ENCODE measurements around the gene HPCAL1. TPM values are rescaled to one million over a fixed set of nuclear protein-coding genes. Genes with fewer than 3 reads are reported as not detected.

Gene HPCAL1
- total and polyA plus RNA-seq, 2 donors (not counting 1 experiment from before 2014, with no cell fraction given): 60.3 to 65.1 TPM

- TF ChIP-seq CTCF (IDR thresholded peaks at IDR 0.05) (no peak), EZH2 (IDR thresholded peaks at IDR 0.05; ENCODE audit: borderline replicate concordance, insufficient read depth, low read depth, low read length, poor library complexity, severe bottlenecking) (no peak)
- Histone ChIP-seq H3K36me3 (replicated peaks in 1 of 2; ENCODE audit: control extremely low read depth in 1 of 2, control insufficient read depth in 1 of 2, extremely low read depth in 1 of 2, insufficient read depth in 2 of 2, low read length in 1 of 2) (peaks cover 11 to 55% of the 10 kb centered on the region in 2 experiments), H2AFZ (ENCODE audit: insufficient read depth, low read depth, low read length, poor library complexity, severe bottlenecking) (no peak overlapping the region), H3K9me3 (ENCODE audit: control extremely low read depth in 1 of 3, control insufficient read depth in 2 of 3, insufficient read depth in 1 of 3, low read length in 2 of 3) (no peaks in the 10 kb centered on the region), H3K27ac (ENCODE audit: low read length in 2 of 2) (no peak overlapping the region), H3K27me3 (replicated peaks in 1 of 4; ENCODE audit: control extremely low read depth in 1 of 4, control insufficient read depth in 3 of 4, insufficient read depth in 4 of 4, low read length in 3 of 4) (no peaks in the 10 kb centered on the region), H3K79me2 (ENCODE audit: control insufficient read depth, insufficient read depth, low read length) (peaks cover 64% of the 10 kb centered on the region), H3K4me1 (ENCODE audit: control insufficient read depth in 2 of 2, insufficient read depth in 2 of 2, low read length in 2 of 2) (peaks cover 41 to 54% of the 10 kb centered on the region in 2 donors), H3K4me3 (ENCODE audit: control extremely low read depth in 1 of 5, extremely low read depth in 1 of 5, insufficient read depth in 1 of 5, low read depth in 2 of 5, low read length in 4 of 5) (peak overlapping the region in 1 of 5 experiments; percentile 87), H3K9ac (ENCODE audit: low read length) (peak overlapping the region; percentile 78), H4K20me1 (ENCODE audit: control insufficient read depth, insufficient read depth, low read length, poor library complexity, severe bottlenecking) (peaks cover 76% of the 10 kb centered on the region), H3K4me2 (replicated peaks; ENCODE audit: low read depth, low read length, poor library complexity, severe bottlenecking) (peak overlapping the region; percentile 81)
- ChIA-PET POLR2A (interaction anchor here (0.5 to 4.2 kb wide), 3 partner anchors 35 to 704 kb away, joined by 6 to 34 read pairs (median 8); no protein-coding TSS in a partner anchor), CTCF (interaction anchor here (1.0 to 6.9 kb wide), 6 partner anchors 10 to 401 kb away, joined by 3 to 95 read pairs (median 6); partner anchors contain the start of gene KLF11)
- Mint-ChIP-seq H3K4me3 (peak overlapping the region; percentile 91), H3K27ac (peak overlapping the region; percentile 59), H3K27me3 (no peaks in the 10 kb centered on the region), H3K4me1 (peaks cover 44% of the 10 kb centered on the region), H3K9me3 (ENCODE audit: insufficient read depth) (no peaks in the 10 kb centered on the region)
- 89% methylated on average over 4 of the region's 5 CpGs for WGBS (ENCODE audit: insufficient coverage)
- ATAC-seq (ENCODE audit: low read depth) (no peak), DNase-seq (no peak)
- intact Hi-C loops (cut with micrococcal nuclease): loop anchor here (10.0 kb wide), 1 partner anchor 1310 kb away; no protein-coding TSS in a partner anchor
Measured at GRCh38 chr2:10444463-10444862, 141.8 kb downstream of the HPCAL1 start.

GRCh38 chr2:10446631-10447030 is 143.9 kb downstream of the HPCAL1 start:
- Mint-ChIP-seq H3K9me3 (ENCODE audit: insufficient read depth) (no peaks in the 10 kb centered on the region), H3K4me3 (peak overlapping the region; percentile 91), H3K27me3 (no peaks in the 10 kb centered on the region), H3K4me1 (peaks cover 44% of the 10 kb centered on the region), H3K27ac (peak overlapping the region; percentile 75)
- Histone ChIP-seq H3K27ac (ENCODE audit: low read length in 2 of 2) (peak overlapping the region in 1 of 2 donors; percentile 83), H4K20me1 (ENCODE audit: control insufficient read depth, insufficient read depth, low read length, poor library complexity, severe bottlenecking) (peaks cover 54% of the 10 kb centered on the region), H3K27me3 (replicated peaks in 1 of 4; ENCODE audit: control extremely low read depth in 1 of 4, control insufficient read depth in 3 of 4, insufficient read depth in 4 of 4, low read length in 3 of 4) (no peaks in the 10 kb centered on the region), H3K9me3 (ENCODE audit: control extremely low read depth in 1 of 3, control insufficient read depth in 2 of 3, insufficient read depth in 1 of 3, low read length in 2 of 3) (peaks cover 0 to 5% (median 0%) of the 10 kb centered on the region in 3 donors), H3K36me3 (replicated peaks in 1 of 2; ENCODE audit: control extremely low read depth in 1 of 2, control insufficient read depth in 1 of 2, extremely low read depth in 1 of 2, insufficient read depth in 2 of 2, low read length in 1 of 2) (peaks cover 9 to 33% of the 10 kb centered on the region in 2 experiments), H3K4me2 (replicated peaks; ENCODE audit: low read depth, low read length, poor library complexity, severe bottlenecking) (peak overlapping the region; percentile 81), H3K9ac (ENCODE audit: low read length) (peak overlapping the region; percentile 78), H3K4me3 (ENCODE audit: control extremely low read depth in 1 of 5, extremely low read depth in 1 of 5, insufficient read depth in 1 of 5, low read depth in 2 of 5, low read length in 4 of 5) (peak overlapping the region in 4 of 5 experiments; percentile 62 to 87 (median 66)), H3K79me2 (ENCODE audit: control insufficient read depth, insufficient read depth, low read length) (peaks cover 60% of the 10 kb centered on the region), H2AFZ (ENCODE audit: insufficient read depth, low read depth, low read length, poor library complexity, severe bottlenecking) (no peak overlapping the region), H3K4me1 (ENCODE audit: control insufficient read depth in 2 of 2, insufficient read depth in 2 of 2, low read length in 2 of 2) (peaks cover 44 to 59% of the 10 kb centered on the region in 2 donors)
- intact Hi-C loops (cut with micrococcal nuclease): loop anchor here (2.0 to 10.0 kb wide), 5 partner anchors 69 to 1308 kb away; partner anchors contain the start of genes ADAM17, CPSF3, ITGB1BP1 and KLF11
- WGBS (ENCODE audit: insufficient coverage): 56% methylated on average over 3 of the region's 6 CpGs
- DNase-seq (no peak), ATAC-seq (ENCODE audit: low read depth) (no peak)
- no peak for TF ChIP-seq CTCF (IDR thresholded peaks at IDR 0.05)
- TF ChIP-seq EZH2 (IDR thresholded peaks at IDR 0.05; ENCODE audit: borderline replicate concordance, insufficient read depth, low read depth, low read length, poor library complexity, severe bottlenecking): no peak
- CTCF ChIA-PET: interaction anchor here (0.5 to 6.9 kb wide), 11 partner anchors 9 to 403 kb away, joined by 3 to 95 read pairs (median 5); partner anchors contain the start of gene KLF11
- POLR2A ChIA-PET: interaction anchor here (0.7 to 4.2 kb wide), 5 partner anchors 8 to 67 kb away, joined by 3 to 34 read pairs (median 4); no protein-coding TSS in a partner anchor
